Left colon (tissue), 2 donors: Measurements from ENCODE around the gene CNTFR. TPM values are rescaled to one million over a fixed set of nuclear protein-coding genes. Genes with fewer than 3 reads are reported as not detected.
A peak's percentile ranks its signal among the peaks of the same experiment; 100 is the strongest.

Experiments used
- ATAC-seq: fragments of 200-7000 bp; cut with Tn5 transposase; one replicate; pipeline ENCODE4 v1.9.1; 2020; ENCODE audit warnings: mild to moderate bottlenecking, moderate library complexity
- DNase-seq, 2 donors: peaks; one replicate each; pipeline ENCODE4 v3.0.0-alpha.2; 2020
- intact Hi-C, 2 donors: fragments of 100-400 bp; cut with DNase I in 1 of 2; cut with micrococcal nuclease in 1 of 2; formaldehyde crosslinking; loops; one replicate each; pipeline versions ENCODE4 v1.11.2 to v1.14.0; 2022; cut with DNase I, micrococcal nuclease
- total RNA-seq, 2 donors: library from RNA; stranded (reverse); fragmentation: NEBNext Ultra II Directional; extraction: Animal tissue kit (Norgen Biotek cat#: 25700); gene quantifications; one replicate each; pipeline ENCODE4 v1.2.1, GENCODE V29; 2021
- donor health status: DM: no; HTN: no; CAD: no.
- donor health status: DM: yes; HTN: yes; CAD: no.

The CNTFR gene
- total RNA-seq, 2 donors from 2014 or later, result 6.4 to 13.1 TPM

DNA sequence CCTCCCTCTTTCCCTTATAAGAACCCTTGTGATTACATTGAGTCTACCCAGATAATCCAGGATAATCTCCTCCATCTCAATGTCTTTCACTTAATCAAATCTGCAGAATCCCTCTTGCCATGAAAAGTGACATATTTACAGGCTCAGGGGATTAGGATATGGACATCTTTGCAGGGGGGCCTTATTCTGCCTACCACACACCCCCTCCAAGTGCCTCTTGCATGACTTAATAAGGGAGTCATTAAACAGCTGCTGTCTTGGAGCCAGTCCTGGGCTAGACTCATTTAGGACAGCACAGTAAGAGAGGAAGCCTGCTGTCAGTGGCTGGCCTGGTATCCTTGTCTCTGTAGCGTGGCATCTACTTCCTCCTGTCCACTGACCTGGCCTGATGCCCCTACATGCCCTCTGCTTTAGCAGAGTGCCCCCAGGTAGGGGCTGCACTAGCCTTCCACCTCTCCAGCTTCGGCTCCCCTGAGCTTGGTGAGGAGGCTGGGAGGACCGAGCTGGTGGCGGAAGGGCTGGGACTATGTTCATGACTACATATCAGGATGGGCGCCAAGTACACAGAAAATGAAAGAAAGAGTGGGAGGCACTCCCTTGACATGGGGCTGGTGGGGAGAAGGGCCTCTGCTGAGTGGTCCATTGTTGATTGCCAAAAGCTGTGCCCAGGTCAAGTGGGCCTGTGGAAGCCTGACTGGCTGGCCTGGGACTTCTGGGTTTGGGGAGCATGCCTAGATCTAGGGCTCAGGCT is 84.0 kb downstream of the CNTFR start:
- no peak for ATAC-seq
- intact Hi-C loops, result loop anchor here (10.0 kb wide), 2 partner anchors 71 to 101 kb away; no protein-coding TSS in a partner anchor
- DNase-seq, result no peak

DNA sequence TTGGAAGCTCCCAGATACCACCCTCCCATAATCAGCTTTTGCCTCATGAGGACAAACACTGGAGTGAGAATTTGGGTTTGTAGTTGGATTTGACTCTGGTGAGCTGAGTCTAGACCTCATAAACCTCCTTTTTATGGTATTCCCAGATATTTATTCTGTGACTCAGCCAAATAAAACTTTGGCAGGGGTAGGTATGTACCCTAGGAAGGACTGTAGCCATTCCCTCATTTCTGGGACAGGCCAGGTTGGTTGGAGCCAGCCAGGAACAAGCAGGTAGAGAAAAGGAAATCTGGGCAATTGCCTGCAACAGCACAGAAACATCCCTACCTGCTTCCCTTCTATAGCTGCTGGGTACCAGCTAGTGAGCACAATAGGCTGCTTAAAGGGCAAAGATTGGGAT is 86.1 kb downstream of the CNTFR start:
- intact Hi-C loops, result loop anchor here (10.0 kb wide), 2 partner anchors 69 to 99 kb away; no protein-coding TSS in a partner anchor
- DNase-seq (no peak), ATAC-seq (no peak)

DNA sequence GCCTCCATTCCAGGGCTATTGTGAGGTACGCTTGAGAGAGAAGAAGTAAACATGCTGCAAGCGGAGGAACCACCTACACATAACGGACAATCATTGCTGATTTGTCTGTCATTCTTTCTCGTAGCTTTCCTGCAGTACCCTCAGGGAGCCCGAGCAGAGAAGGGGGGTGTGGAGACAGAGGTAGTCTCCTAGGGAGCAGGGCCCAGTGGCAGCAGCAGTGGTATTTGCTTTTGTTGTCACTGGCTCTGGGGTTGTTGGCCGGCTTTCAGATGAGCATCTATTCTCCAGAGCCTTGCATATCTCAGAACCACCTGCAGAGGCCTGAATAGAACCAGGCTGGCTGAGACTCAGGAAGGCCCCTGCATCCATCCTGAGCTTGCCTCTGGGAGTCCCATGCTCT is 86.6 kb downstream of the CNTFR start:
- intact Hi-C loops, result loop anchor here (10.0 kb wide), 2 partner anchors 68 to 98 kb away; no protein-coding TSS in a partner anchor
- no peak for ATAC-seq
- no peak for DNase-seq

DNA sequence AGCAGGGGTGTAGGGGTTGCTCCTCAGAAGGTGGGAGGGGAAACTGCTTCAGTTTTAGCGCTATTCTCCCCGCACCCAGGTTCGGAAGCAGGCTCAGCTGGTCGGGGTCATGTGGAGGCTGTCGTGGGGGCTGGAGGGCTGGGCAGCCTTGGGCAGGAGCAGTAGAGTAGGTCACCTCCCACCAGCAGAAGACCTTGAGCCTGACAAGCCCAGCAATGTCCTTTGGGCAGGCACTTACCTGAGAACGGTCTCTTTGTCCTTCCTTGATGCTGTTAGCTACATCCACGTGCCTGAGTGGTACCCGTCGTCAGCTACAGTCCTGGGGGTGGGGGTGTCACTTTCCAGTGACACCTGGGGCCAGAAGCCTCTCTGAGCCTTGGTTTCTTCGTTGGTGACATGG is 87.1 kb downstream of the CNTFR start:
- ATAC-seq (no peak), DNase-seq (no peak)
- intact Hi-C loops, result loop anchor here (10.0 kb wide), 2 partner anchors 68 to 98 kb away; no protein-coding TSS in a partner anchor

DNA sequence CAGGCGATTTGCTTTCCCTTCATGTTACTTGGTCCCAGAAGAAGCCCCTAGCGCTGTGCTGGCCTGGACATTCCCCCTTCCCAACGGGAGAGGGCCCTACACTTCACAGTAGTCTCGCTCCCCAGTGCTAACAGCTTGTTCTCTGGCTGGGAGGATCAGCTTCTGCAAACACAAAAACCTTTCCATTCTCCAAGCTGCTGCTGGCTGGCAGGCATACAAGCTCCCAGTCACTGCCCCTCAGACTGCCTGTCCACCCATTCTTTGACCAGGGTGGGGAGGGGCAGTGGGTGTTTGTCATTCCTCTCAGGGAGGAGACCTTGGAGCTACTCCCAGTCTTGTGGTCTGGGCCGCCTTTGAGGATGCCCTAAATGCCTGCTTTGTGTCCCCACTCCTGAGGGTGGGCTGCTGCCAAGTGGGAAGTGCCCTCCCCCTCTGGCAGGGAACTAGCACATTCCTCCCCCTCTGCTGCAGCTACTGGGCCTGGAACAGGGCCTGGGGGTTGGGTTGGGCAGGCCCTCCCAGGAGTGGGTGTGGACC is 87.6 kb downstream of the CNTFR start:
- intact Hi-C loops, result loop anchor here (2.0 to 10.0 kb wide), 3 partner anchors 65 to 97 kb away; no protein-coding TSS in a partner anchor
- ATAC-seq, result peak; percentile 14
- peak in 1 of 2 donors; percentile 41 for DNase-seq

Other genes with a start within 250 kb of the CNTFR start
- gene MYORG, start 212.8 kb downstream of the CNTFR start, total RNA-seq, result 10 to 100 TPM; 65.2 to 72.3 TPM
- 1 to 10 TPM; 6.8 to 7.2 TPM for gene FAM219A, start 131.2 kb downstream of the CNTFR start, total RNA-seq
- gene DNAI1, start 130.9 kb downstream of the CNTFR start, total RNA-seq, result not detected
- gene ENHO, start 66.7 kb downstream of the CNTFR start, total RNA-seq, result 1 to 10 TPM in 1 of 2 donors, under 1 TPM in 1; 0.89 to 2.3 TPM
- 10 to 100 TPM; 36.4 to 40.7 TPM for gene RPP25L, start 22.4 kb upstream of the CNTFR start, total RNA-seq
- gene DCTN3, start 30.8 kb upstream of the CNTFR start, total RNA-seq, result 10 to 100 TPM; 53.7 to 59.4 TPM
- not detected for gene ARID3C, start 39.3 kb upstream of the CNTFR start, total RNA-seq
- 10 to 100 TPM; 47.7 to 58.4 TPM for gene SIGMAR1, start 48.1 kb upstream of the CNTFR start, total RNA-seq
- gene GALT, start 57.0 kb upstream of the CNTFR start, total RNA-seq, result 10 to 100 TPM; 49.6 to 50.5 TPM
- 10 to 100 TPM; 18.6 to 22.4 TPM for gene IL11RA, start 62.5 kb upstream of the CNTFR start, total RNA-seq
- gene CCL27, start 72.9 kb upstream of the CNTFR start, total RNA-seq, result not detected
- 1 to 10 TPM in 1 of 2 donors, not detected in 1; 2.6 TPM for gene CCL19, start 101.6 kb upstream of the CNTFR start, total RNA-seq
- 10 to 100 TPM; 27.0 to 27.5 TPM for gene CCL21, start 120.4 kb upstream of the CNTFR start, total RNA-seq